ENCODE measurements around the gene P2RX7.

The P2RX7 gene

DNA sequence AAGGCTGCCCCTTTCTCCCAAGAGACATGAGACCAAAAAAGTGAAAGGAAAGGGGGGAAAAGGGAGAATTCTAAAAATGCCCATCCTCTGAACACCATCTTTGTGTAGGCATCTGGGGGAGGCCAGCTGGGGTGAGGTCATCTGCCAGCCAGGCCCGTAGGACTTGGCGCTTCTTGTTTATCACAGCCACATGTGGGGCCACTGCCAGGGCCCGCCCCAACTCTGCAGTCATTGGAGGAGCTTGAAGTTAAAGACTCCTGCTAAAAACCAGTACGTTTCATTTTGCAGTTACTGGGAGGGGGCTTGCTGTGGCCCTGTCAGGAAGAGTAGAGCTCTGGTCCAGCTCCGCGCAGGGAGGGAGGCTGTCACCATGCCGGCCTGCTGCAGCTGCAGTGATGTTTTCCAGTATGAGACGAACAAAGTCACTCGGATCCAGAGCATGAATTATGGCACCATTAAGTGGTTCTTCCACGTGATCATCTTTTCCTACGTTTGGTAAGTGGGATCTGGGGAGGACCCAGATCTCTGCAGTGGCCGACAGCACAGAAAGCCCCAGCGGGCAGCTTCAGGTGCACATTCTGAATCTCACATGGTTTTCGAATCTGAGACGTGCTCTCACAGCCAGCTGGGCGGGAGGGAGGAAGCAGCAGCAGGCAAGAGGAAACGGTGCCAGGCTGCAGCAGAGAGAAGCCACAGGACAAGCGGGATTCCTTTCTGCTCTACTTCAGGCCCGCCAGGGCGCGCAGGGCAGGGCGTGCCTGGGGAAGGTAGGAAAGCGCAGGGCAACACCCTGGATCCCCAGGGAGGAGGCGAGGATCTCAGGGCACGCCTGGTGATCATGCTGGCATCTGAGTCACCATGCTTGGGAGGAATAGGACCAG lies at the start of gene P2RX7:
TSS of gene P2RX7 (plus strand) at position 276 of the 881 bp plus-strand sequence. CDS start at position 371, 95 bp downstream.
- peak; percentile 8 for DNase-seq (ENCODE audit: low read depth)

DNA sequence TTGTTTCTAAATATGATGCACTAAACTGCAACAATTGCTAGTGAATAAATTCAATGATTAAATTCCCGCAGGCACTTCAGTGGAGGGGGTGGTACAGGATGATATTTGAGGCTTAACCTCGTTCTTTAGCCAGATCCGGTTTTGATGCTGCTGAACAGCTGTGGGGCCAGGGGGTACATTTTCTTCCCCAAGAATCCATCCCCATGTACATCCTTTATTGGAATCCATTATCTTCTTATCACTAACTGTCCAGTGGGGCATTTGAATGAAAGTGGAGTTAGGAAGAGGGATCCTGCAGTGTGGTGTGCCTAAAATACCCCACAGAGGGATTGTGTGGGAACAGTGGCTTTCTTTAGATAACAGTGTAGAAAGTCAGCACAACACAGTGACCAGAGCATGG lies 48.4 kb upstream of the P2RX7 start:
- no peak for DNase-seq (ENCODE audit: low read depth)

DNA sequence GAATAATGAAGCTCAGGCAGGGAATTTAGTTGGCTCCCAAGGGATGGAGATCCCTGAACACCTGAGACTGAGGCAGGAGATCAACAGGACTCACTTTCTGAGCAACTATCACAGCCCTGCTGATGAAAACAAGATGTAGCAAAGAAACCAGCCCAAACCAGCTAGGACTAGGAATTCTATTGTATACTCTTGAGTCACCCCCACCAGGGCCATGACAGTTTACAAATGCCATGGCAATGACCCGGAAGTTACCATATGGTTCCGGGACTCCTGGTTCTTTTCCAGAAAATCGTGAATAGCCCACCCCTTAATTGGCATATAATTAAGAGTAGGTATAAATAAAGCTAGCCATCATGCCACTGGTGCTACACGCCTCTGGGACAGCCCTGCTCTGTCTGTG lies 47.6 kb upstream of the P2RX7 start:
- DNase-seq (ENCODE audit: low read depth): no peak

DNA sequence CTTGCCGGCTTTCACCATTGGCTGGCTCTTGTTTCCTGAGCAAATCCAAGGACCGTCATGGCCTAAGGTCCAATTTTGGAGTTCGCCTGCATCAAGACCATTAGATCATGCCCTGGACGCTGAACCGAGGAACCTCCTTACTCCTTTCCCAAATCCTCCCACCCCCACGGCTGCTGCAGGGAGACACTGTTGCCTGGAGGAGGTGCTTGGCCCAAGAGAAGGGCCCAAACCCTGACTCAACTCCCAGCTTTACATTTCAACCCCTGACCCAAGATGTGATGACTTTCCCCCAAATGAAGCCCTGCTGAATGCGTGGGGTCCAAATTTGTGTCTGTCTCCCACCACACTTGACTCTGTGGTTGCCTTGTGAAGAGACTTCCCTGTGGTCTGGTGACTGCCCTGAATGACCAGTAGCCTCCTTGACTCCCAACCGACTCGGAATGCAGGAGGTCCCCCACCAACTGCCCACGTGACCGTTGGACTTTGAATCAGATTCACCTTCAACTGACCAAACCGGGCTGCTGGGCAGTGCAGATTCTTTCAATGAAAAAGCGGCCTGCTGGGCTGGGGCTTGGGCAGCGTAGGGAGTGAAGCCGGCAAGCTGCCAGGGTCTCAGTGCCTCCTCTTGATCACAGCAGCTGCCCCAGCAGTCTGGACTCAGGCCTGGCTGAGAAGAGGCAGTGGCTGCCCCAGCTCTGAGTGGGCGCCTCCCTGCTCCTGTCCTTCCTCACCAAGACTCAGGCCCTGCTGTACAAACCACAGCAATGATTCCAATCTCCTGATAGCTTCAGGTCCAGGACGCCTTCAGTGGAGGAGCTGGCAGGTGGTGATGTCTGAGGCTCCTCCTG lies 46.9 kb upstream of the P2RX7 start:
- no peak for DNase-seq (ENCODE audit: low read depth)

GRCh38 chr12:121086781-121087295 lies 45.8 kb upstream of the P2RX7 start:
- DNase-seq (ENCODE audit: low read depth): no peak

DNA sequence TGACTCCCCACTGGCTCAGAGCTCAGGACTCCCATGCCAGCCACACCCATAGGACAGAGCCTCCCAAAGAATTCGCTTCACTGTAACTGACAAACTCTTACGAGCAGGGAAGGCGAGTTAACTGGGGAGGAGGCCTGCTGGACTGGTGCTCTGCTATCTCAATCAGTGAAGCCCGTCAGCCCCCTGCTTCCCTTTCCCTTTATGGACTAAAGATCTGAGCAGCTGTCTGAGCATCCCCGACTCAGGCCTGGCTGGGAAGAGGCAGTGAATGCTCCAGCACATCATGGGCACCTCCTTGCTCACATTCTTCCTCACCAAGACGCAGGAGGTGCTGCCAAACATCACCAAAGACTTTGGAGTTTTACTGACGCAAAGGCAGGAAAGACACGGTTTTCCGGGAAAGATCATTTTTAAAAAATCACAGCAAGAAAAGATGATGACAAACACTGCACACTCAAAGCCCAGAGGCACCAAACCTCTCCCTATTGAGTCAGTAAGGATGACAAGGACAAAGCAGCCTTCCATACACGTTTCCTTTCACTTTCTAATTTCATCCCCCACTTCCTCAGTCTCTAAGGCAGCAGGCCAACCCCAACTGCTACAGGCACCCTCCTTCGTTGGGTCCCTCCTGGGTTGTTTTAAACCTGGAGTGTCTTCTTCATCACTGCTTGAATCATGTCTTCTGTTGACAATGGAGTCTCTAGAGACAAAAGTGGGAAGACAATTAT lies 45.0 kb upstream of the P2RX7 start:
- no peak for DNase-seq (ENCODE audit: low read depth)

DNA sequence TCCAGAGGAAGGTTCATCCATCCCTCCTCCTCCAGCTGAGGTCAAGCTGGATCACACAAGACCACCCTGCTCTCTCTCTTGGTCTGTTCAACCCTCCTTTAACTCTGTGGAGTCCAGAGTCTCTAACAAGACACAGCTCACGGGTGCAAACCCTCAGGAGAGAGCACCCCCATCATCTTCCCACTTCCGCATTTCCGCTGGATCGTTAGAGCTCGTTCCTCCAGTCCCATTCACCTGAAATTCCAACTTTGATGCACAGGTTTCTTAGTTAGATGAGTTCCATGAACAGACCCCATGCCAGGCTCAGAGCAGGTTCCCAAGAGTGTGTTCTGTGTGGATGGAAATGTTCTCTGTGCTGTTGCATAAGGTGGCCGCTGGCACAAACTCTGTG lies 44.5 kb upstream of the P2RX7 start:
- no peak for DNase-seq (ENCODE audit: low read depth)

- no peak for DNase-seq (ENCODE audit: low read depth)
Measured at GRCh38 chr12:121089031-121089812, 43.5 kb upstream of the P2RX7 start.

GRCh38 chr12:121089813-121090430 lies 42.8 kb upstream of the P2RX7 start:
- DNase-seq (ENCODE audit: low read depth): no peak

DNA sequence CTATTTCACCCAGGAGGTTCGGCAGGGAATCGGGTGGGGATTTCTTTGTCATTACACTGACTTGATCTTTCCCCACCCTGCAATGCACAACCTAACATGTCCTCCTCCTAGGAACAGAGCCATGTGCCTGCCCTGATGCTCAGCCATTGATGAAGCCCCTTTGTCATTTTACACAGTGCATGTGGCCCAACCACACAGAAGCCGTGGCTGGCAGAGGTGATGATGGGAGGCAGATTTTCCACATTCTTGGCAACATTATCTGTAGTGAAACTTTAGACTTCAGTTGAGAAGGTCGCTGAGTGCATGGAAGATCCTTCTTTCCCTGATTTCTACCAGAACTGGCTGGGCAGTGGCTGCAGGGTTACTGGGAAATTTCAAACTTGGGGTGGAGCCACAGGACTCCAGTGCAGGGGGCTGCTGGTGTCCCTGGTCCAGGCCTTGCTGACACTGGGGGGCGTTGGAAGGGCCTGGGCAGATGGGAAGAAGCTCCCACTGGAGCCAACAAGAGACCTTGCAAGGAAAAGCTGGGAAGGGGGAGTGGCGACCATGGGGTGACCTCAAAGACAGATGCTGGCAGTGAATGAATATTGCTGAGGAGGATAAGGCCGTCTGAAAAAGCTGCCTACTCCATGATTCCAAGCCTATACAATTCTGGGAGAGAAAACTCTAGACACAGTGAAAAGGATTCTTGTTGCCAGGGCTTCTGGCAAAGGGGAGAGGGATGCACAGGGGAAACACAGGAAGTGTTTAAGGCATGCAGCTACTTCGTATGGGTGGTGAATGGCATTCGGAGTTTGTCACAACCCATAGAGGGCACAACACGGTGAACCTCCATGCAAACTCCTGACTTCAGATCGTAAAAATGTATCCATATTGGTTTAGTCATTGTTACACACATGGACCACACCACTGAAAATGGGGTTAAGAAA lies 41.8 kb upstream of the P2RX7 start:
- no peak for DNase-seq (ENCODE audit: low read depth)

- DNase-seq (ENCODE audit: low read depth): no peak
Measured at GRCh38 chr12:121092034-121092433, 40.6 kb upstream of the P2RX7 start.

DNA sequence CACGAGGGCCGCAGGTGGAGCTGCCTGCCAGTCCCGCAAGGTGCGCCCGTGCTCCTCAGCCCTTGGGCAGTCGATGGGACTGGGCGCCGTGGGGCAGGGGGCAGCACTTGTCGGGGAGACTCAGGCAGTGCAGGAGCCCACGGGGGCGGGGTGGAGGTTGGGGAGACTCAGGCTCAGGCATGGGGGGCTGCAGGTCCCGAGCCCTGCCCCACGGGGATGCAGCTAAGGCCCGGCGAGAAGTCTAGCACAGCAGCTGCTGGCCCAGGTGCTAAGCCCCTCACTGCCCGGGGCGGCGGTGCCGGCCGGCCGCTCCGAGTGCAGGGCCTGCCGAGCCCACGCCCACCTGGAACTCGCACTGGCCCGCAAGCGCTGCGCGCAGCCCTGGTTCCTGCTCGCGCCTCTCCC lies 39.2 kb upstream of the P2RX7 start:
- no peak for DNase-seq (ENCODE audit: low read depth)

GRCh38 chr12:121095544-121096198 lies 37.0 kb upstream of the P2RX7 start:
- peak; percentile 64 for DNase-seq (ENCODE audit: low read depth)

DNA sequence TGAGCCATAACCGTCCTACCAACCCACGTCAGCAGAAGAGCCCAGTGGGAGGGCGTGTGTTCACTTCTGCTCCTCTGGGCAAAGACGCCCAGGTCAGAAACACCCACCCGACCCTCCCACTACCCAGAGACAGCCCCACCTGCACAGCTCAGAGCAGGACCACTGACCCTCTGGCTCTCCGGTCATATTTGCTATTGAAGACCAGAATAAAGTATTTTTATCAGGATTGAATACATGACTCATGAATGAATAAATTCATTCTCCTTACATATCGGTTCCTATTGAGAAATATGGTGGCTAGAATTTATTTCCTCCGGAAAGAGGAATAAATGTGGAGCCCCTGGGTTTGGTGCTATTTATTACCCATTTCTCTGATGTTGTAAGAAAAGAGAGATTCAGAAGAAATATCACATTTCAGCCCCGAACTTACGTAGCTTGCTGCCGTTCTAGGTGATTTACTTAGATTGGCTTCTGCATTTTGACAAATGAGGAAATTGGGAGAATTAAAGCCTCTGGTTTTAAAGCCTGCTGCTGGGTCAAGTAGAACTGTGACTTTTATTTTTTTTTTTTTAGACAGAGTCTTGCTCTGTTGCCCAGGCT lies 36.4 kb upstream of the P2RX7 start:
- DNase-seq (ENCODE audit: low read depth): no peak

DNA sequence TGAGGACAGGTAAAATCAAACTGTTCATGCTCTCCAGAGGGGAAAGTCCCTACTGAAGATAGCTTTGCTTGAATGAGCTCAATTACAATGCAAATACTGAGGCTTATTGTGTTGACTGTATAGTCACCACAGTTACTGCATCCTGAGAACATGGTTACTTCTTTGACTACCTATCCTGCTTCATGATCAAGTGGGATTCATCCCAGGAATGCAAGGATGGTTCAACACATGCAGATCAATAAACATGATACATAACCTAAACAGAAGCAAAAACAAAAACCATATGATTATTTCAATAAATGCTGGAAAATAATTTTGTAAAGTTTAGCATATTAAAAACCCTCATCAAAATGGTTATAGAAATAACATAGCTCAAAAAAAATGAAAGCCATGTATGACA lies 32.9 kb upstream of the P2RX7 start:
- DNase-seq (ENCODE audit: low read depth): no peak

- DNase-seq (ENCODE audit: low read depth): no peak
Measured at GRCh38 chr12:121102307-121102706, 30.4 kb upstream of the P2RX7 start.

DNA sequence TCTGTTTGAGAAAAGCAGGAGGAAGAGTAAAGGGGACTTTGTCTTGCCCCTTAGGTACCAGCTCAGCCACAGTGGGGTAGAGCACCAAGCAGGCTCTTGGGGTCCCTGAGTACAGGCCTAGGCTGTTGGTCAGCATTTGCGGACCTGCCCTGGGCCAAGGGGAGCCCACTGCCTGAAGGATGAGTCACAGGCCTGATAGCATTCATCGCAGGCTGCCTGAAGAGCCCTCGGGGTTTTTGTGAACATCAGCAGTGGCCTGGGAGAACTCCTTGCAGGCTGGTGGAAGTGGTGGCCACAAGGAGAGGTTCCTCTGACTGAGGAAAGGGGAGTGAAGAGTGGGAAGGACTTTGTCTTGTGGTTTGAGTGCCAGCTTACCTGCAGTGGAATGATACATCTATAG lies 25.0 kb upstream of the P2RX7 start:
- DNase-seq (ENCODE audit: low read depth): no peak

GRCh38 chr12:121108492-121108891 lies 24.2 kb upstream of the P2RX7 start:
- no peak for DNase-seq (ENCODE audit: low read depth)
